DOHH2 (cell line): Measurements from ENCODE around the gene ZNF580.

Experiments used
- EZH2phosphoT487 ChIP-seq: fragments of 200-600 bp; sonication (generic); IDR thresholded peaks from 2 replicates; pipeline ENCODE4 v1.6.1; 2017; ENCODE audit warnings: borderline replicate concordance, mild to moderate bottlenecking, antibody characterized with exemption, low read length, moderate library complexity, mixed read lengths
- TF ChIP-seq, protein P1 (sequence below): fragments of 200-600 bp; sonication (generic); IDR thresholded peaks from one replicate; pipeline ENCODE4 v1.5.1; 2014; ENCODE audit warnings: antibody characterized with exemption, mild to moderate bottlenecking, low read depth, low read length; ENCODE audit not compliant: poor library complexity, severe bottlenecking

DNA sequence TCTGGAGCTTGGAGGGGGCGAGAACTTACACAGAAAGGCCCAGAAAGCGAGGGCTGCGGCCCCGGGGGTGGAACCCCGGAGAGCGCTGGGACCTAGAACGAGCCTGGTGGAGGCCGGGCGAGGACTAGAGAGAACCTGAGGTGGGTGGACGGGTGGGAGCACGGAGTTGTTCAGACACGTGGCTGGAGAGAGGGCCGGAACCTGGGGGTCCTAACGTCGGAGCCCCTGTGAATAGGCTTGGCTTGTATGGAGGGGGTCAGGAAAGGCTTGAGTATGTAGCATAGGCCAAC is 3.0 kb downstream of the ZNF580 start:
- TF ChIP-seq, protein P1, sequence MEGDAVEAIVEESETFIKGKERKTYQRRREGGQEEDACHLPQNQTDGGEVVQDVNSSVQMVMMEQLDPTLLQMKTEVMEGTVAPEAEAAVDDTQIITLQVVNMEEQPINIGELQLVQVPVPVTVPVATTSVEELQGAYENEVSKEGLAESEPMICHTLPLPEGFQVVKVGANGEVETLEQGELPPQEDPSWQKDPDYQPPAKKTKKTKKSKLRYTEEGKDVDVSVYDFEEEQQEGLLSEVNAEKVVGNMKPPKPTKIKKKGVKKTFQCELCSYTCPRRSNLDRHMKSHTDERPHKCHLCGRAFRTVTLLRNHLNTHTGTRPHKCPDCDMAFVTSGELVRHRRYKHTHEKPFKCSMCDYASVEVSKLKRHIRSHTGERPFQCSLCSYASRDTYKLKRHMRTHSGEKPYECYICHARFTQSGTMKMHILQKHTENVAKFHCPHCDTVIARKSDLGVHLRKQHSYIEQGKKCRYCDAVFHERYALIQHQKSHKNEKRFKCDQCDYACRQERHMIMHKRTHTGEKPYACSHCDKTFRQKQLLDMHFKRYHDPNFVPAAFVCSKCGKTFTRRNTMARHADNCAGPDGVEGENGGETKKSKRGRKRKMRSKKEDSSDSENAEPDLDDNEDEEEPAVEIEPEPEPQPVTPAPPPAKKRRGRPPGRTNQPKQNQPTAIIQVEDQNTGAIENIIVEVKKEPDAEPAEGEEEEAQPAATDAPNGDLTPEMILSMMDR: no peak
- TF ChIP-seq EZH2phosphoT487: no peak
